ENCODE results near the gene SEM1.
"Not testable (repeated sequence)": the region's sequence is repeated elsewhere in the genome, so short reads cannot be mapped to it uniquely, and the experiment has no call there.

The SEM1 gene

GRCh38 chr7:96720843-96721242 lies 11.2 kb upstream of the SEM1 start:
- Histone ChIP-seq H3K4me3 (no peak overlapping the region), H3K36me3 (replicated peaks) (no peaks in the 10 kb centered on the region), H3K27me3 (ENCODE audit: low read depth) (no peaks in the 10 kb centered on the region), H3K4me1 (peaks cover 7% of the 10 kb centered on the region), H3K9me3 (no peaks in the 10 kb centered on the region)
- DNase-seq (ENCODE audit: low spot score in 2 of 2) = peak; percentile 40 to 66
- in situ Hi-C loops (cut with MboI; ENCODE audit: low sequenced_read_pairs) = loop anchor here (25.0 kb wide), 1 partner anchor 291 kb away; the partner anchor contains the start of genes DLX5 and DLX6

GRCh38 chr7:96719164-96719563 lies 9.5 kb upstream of the SEM1 start:
- Histone ChIP-seq H3K9me3 (no peaks in the 10 kb centered on the region), H3K4me3 (no peak overlapping the region), H3K4me1 (peaks cover 7% of the 10 kb centered on the region), H3K36me3 (replicated peaks) (no peaks in the 10 kb centered on the region), H3K27me3 (ENCODE audit: low read depth) (no peaks in the 10 kb centered on the region)
- DNase-seq (ENCODE audit: low spot score in 2 of 2) = peak in 1 of 2 experiments; percentile 52
- in situ Hi-C loops (cut with MboI; ENCODE audit: low sequenced_read_pairs) = loop anchor here (25.0 kb wide), 1 partner anchor 293 kb away; the partner anchor contains the start of genes DLX5 and DLX6

- H3K36me3 ChIP-seq (replicated peaks) = no peaks in the 10 kb centered on the region
- no peaks in the 10 kb centered on the region for H3K27me3 ChIP-seq (ENCODE audit: low read depth)
- H3K4me3 ChIP-seq = no peak overlapping the region
- in situ Hi-C loops (cut with MboI; ENCODE audit: low sequenced_read_pairs) = loop anchor here (25.0 kb wide), 1 partner anchor 294 kb away; the partner anchor contains the start of genes DLX5 and DLX6
- H3K9me3 ChIP-seq = no peaks in the 10 kb centered on the region
- no peak for DNase-seq (ENCODE audit: low spot score in 2 of 2)
- H3K4me1 ChIP-seq = peaks cover 7% of the 10 kb centered on the region
Observed at GRCh38 chr7:96718107-96719003, 8.7 kb upstream of the SEM1 start.

GRCh38 chr7:96713037-96713436 lies 3.4 kb upstream of the SEM1 start:
- H3K4me1 ChIP-seq = peaks cover 8% of the 10 kb centered on the region

GRCh38 chr7:96710544-96710943 lies 898 bp upstream of the SEM1 start:
- Histone ChIP-seq H3K27me3 (ENCODE audit: low read depth) (no peaks in the 10 kb centered on the region), H3K4me1 (peaks cover 19% of the 10 kb centered on the region), H3K9me3 (no peaks in the 10 kb centered on the region), H3K36me3 (replicated peaks) (peaks cover 14% of the 10 kb centered on the region), H3K4me3 (no peak overlapping the region)
- in situ Hi-C loops (cut with MboI; ENCODE audit: low sequenced_read_pairs) = loop anchor here (25.0 kb wide), 1 partner anchor 302 kb away; the partner anchor contains the start of genes DLX5 and DLX6
- DNase-seq (ENCODE audit: low spot score in 2 of 2) = no peak

More at GRCh38 chr7:96713037-96713436, 3.4 kb upstream of the SEM1 start:
- no peak overlapping the region for H3K4me3 ChIP-seq
- in situ Hi-C loops (cut with MboI; ENCODE audit: low sequenced_read_pairs) = loop anchor here (25.0 kb wide), 1 partner anchor 299 kb away; the partner anchor contains the start of genes DLX5 and DLX6
- H3K27me3 ChIP-seq (ENCODE audit: low read depth) = no peaks in the 10 kb centered on the region
- H3K36me3 ChIP-seq (replicated peaks) = no peaks in the 10 kb centered on the region
- no peaks in the 10 kb centered on the region for H3K9me3 ChIP-seq
- DNase-seq (ENCODE audit: low spot score in 2 of 2) = no peak

GRCh38 chr7:96708872-96709271 lies 774 bp downstream of the SEM1 start:
- H3K4me3 ChIP-seq = peak overlapping the region; percentile 71
- peaks cover 19% of the 10 kb centered on the region for H3K4me1 ChIP-seq
- peaks cover 14% of the 10 kb centered on the region for H3K36me3 ChIP-seq (replicated peaks)
- no peaks in the 10 kb centered on the region for H3K9me3 ChIP-seq
- in situ Hi-C loops (cut with MboI; ENCODE audit: low sequenced_read_pairs) = loop anchor here (25.0 kb wide), 1 partner anchor 303 kb away; the partner anchor contains the start of genes DLX5 and DLX6
- no peaks in the 10 kb centered on the region for H3K27me3 ChIP-seq (ENCODE audit: low read depth)
- no peak for DNase-seq (ENCODE audit: low spot score in 2 of 2)

- Histone ChIP-seq H3K27me3 (ENCODE audit: low read depth) (no peaks in the 10 kb centered on the region), H3K9me3 (no peaks in the 10 kb centered on the region), H3K4me1 (peaks cover 19% of the 10 kb centered on the region), H3K4me3 (peak overlapping the region; percentile 71), H3K36me3 (replicated peaks) (peaks cover 14% of the 10 kb centered on the region)
- in situ Hi-C loops (cut with MboI; ENCODE audit: low sequenced_read_pairs) = loop anchor here (25.0 kb wide), 1 partner anchor 304 kb away; the partner anchor contains the start of genes DLX5 and DLX6
- DNase-seq (ENCODE audit: low spot score in 2 of 2) = peak in 1 of 2 experiments; percentile 42
Observed at GRCh38 chr7:96707901-96708774, 1.5 kb downstream of the SEM1 start.

- no peak for DNase-seq (ENCODE audit: low spot score in 2 of 2)
Observed at GRCh38 chr7:96701258-96701657, 8.4 kb downstream of the SEM1 start.

GRCh38 chr7:96700516-96700915 lies 9.1 kb downstream of the SEM1 start:
- H3K4me1 ChIP-seq = peaks cover 4% of the 10 kb centered on the region
- in situ Hi-C loops (cut with MboI; ENCODE audit: low sequenced_read_pairs) = loop anchor here (25.0 kb wide), 1 partner anchor 312 kb away; the partner anchor contains the start of genes DLX5 and DLX6
- no peaks in the 10 kb centered on the region; the same call in none of the 2 replicates for H3K36me3 ChIP-seq (replicated peaks)
- H3K4me3 ChIP-seq = no peak overlapping the region
- DNase-seq (ENCODE audit: low spot score in 2 of 2) = no peak
- H3K27me3 ChIP-seq (ENCODE audit: low read depth) = no peaks in the 10 kb centered on the region
- H3K9me3 ChIP-seq = no peaks in the 10 kb centered on the region

More at GRCh38 chr7:96701258-96701657, 8.4 kb downstream of the SEM1 start:
- H3K4me1 ChIP-seq = peaks cover 4% of the 10 kb centered on the region
- in situ Hi-C loops (cut with MboI; ENCODE audit: low sequenced_read_pairs) = loop anchor here (25.0 kb wide), 1 partner anchor 311 kb away; the partner anchor contains the start of genes DLX5 and DLX6
- no peaks in the 10 kb centered on the region for H3K27me3 ChIP-seq (ENCODE audit: low read depth)
- H3K4me3 ChIP-seq = no peak overlapping the region
- peaks cover 3% of the 10 kb centered on the region for H3K36me3 ChIP-seq (replicated peaks)
- no peaks in the 10 kb centered on the region for H3K9me3 ChIP-seq

GRCh38 chr7:96699219-96699871 lies 10.3 kb downstream of the SEM1 start:
- in situ Hi-C loops (cut with MboI; ENCODE audit: low sequenced_read_pairs) = no loop called here
- no peak overlapping the region for H3K4me3 ChIP-seq
- no peak for DNase-seq (ENCODE audit: low spot score in 2 of 2)
- H3K9me3 ChIP-seq = no peaks in the 10 kb centered on the region
- peaks cover 4% of the 10 kb centered on the region for H3K4me1 ChIP-seq
- H3K36me3 ChIP-seq (replicated peaks) = no peaks in the 10 kb centered on the region; the same call in none of the 2 replicates
- H3K27me3 ChIP-seq (ENCODE audit: low read depth) = no peaks in the 10 kb centered on the region

GRCh38 chr7:96698449-96698848 lies 11.2 kb downstream of the SEM1 start:
- in situ Hi-C loops (cut with MboI; ENCODE audit: low sequenced_read_pairs); H3K9me3 ChIP-seq; H3K36me3 ChIP-seq (replicated peaks); H3K4me1 ChIP-seq; H3K27me3 ChIP-seq (ENCODE audit: low read depth); H3K4me3 ChIP-seq; DNase-seq (ENCODE audit: low spot score in 2 of 2): not testable (repeated sequence)

- no peak for DNase-seq (ENCODE audit: low spot score in 2 of 2)
- no peaks in the 10 kb centered on the region; the same call in 1 of the 2 replicates for H3K36me3 ChIP-seq (replicated peaks)
- in situ Hi-C loops (cut with MboI; ENCODE audit: low sequenced_read_pairs) = no loop called here
- H3K4me3 ChIP-seq = no peak overlapping the region
- peaks cover 4% of the 10 kb centered on the region for H3K4me1 ChIP-seq
- no peaks in the 10 kb centered on the region for H3K9me3 ChIP-seq
- no peaks in the 10 kb centered on the region for H3K27me3 ChIP-seq (ENCODE audit: low read depth)
Observed at GRCh38 chr7:96697822-96698221, 11.8 kb downstream of the SEM1 start.

- in situ Hi-C loops (cut with MboI; ENCODE audit: low sequenced_read_pairs) = no loop called here
- Histone ChIP-seq H3K4me3 (no peak overlapping the region), H3K4me1 (peaks cover 4% of the 10 kb centered on the region), H3K27me3 (ENCODE audit: low read depth) (no peaks in the 10 kb centered on the region), H3K9me3 (no peaks in the 10 kb centered on the region), H3K36me3 (replicated peaks) (peaks cover 10% of the 10 kb centered on the region)
- DNase-seq (ENCODE audit: low spot score in 2 of 2) = no peak
Observed at GRCh38 chr7:96695581-96695980, 14.1 kb downstream of the SEM1 start.

Measured in HAP-1 (cell line).